H1 (cell line): Measurements from ENCODE around the gene RFX1. TPM values are rescaled to one million over a fixed set of nuclear protein-coding genes. Genes with fewer than 3 reads are reported as not detected.

Experiments used
- BACH1 ChIP-seq: IDR thresholded peaks from 2 replicates; pipeline ENCODE4 v1.6.1; 2012; ENCODE audit warnings: low read length, improper control_type of control experiment
- GABPA ChIP-seq: IDR thresholded peaks from 2 replicates; pipeline ENCODE4 v1.6.1; 2011; ENCODE audit warnings: mild to moderate bottlenecking, low read length, moderate library complexity, borderline replicate concordance; ENCODE audit not compliant: insufficient read depth
- GTF2F1 ChIP-seq: IDR thresholded peaks from 2 replicates; pipeline ENCODE4 v1.6.1; 2012; ENCODE audit warnings: low read depth, low read length, improper control_type of control experiment, borderline replicate concordance
- HDAC6 ChIP-seq: IDR thresholded peaks from one replicate; pipeline ENCODE4 v1.7.1; 2012; ENCODE audit warnings: low read depth, mild to moderate bottlenecking, inconsistent platforms, low read length, moderate library complexity
- PHF8 ChIP-seq: fragments of 200-600 bp; sonication (generic); conservative IDR thresholded peaks from 2 replicates; pipeline ENCODE4 v1.7.1; 2012; ENCODE audit warnings: low read depth, mild to moderate bottlenecking, inconsistent platforms, low read length, moderate library complexity
- POLR2AphosphoS5 ChIP-seq: IDR thresholded peaks from 2 replicates; pipeline ENCODE4 v1.6.1; 2011; ENCODE audit warnings: low read depth, low read length
- POU5F1 ChIP-seq: IDR thresholded peaks from 2 replicates; pipeline ENCODE4 v1.6.1; 2011; ENCODE audit warnings: low read depth, mild to moderate bottlenecking, low read length, moderate library complexity
- SIX5 ChIP-seq: IDR thresholded peaks from 2 replicates; pipeline ENCODE4 v1.6.1; 2011; ENCODE audit warnings: mild to moderate bottlenecking, low read depth, low read length
- TAF7 ChIP-seq: optimal IDR thresholded peaks from 2 replicates; pipeline ENCODE3; 2011; ENCODE audit warnings: low read depth, mild to moderate bottlenecking, inconsistent platforms, low read length, moderate library complexity, borderline replicate concordance
- ZNF274 ChIP-seq: IDR thresholded peaks from 2 replicates; pipeline ENCODE4 v1.7.0; 2012; ENCODE audit warnings: low read length, borderline replicate concordance; ENCODE audit errors: extremely low read depth
- polyA plus RNA-seq, 7 experiments: library from polyadenylated mRNA; depleted of rRNA in 3 of 7; stranded (reverse) in 5 of 7; unstranded in 2 of 7; fragments of >200 nt in 5 of 7; fragments of 200-250 nt in 2 of 7; gene quantifications; 1 replicate in 5 of 7; 2 replicates in 1 of 7; 4 replicates in 1 of 7; pipeline versions ENCODE4 v1.2.1 to v1.2.3, GENCODE V29; 2011 to 2013; ENCODE audit warnings: missing spikeins in 2 of 7, mixed read lengths in 2 of 7
- total RNA-seq: library from RNA; stranded (reverse); fragmentation: NEBNext Ultra II Directional; extraction: Animal tissue kit (Norgen Biotek cat#: 25700); gene quantifications from 2 replicates; pipeline ENCODE4 v1.2.1, GENCODE V29; 2021

The RFX1 gene
- total and polyA plus RNA-seq, 2 of the 8 experiments (the other 6 are each of a cell fraction or from before 2014, with no cell fraction given): 4.9 to 17.0 TPM

DNA sequence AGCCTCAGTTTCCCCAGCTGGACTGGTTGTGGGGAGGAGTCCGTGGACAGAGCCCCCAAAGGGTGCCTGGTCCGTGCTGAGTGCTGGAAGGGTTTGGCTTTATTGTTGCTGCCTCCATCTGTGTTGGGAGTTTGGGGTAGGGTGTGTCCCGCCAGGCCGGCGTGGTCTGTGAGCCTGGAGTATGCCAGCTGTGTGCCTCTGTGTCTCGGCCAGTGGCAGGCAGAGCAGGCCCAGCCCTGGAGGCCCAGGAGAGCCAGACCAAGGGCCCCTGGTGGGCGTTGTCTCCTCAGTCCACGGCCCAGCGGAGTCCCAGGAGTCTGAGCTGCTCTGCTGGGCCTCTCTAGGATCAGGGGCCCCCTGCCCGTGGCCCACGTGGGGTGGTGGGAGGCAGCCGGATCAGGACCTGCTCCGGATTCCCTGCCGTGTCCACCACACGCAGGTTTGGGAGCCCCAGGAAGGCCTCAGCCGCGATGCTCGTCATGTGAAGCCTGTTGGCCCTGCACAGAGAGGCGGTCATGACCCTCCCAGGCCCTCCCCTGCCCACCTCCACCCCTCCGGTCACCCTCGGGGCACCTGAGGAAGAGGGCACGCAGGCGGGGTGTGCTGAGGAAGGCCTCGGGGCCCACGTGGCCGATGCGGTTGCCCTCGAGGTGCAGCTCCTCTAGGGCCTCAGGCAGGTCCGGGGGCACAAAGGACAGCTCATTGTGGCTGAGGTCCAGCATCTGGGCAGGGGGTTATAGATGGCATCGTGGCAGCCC, 74.5 kb downstream of the RFX1 start (continued):
- no peak for TF ChIP-seq BACH1
- no peak for TF ChIP-seq POU5F1
- TF ChIP-seq GABPA: no peak
- TF ChIP-seq ZNF274: no peak
- no peak for TF ChIP-seq HDAC6
- TF ChIP-seq SIX5: no peak
- TF ChIP-seq TAF7: no peak
- no peak for TF ChIP-seq PHF8
- no peak for TF ChIP-seq POLR2AphosphoS5
- TF ChIP-seq GTF2F1: no peak
